ENCODE data around the gene ZNF433.
"Not testable (repeated sequence)": the region's sequence is repeated elsewhere in the genome, so short reads cannot be mapped to it uniquely, and the experiment has no call there.

ZNF433 gene

GRCh38 chr19:12035220-12036172 is at the start of gene ZNF433:
ZNF433 (minus strand) TSS chr19:12035679; CDS start chr19:12035539, 140 bp downstream.
- DNase-seq: no peak

GRCh38 chr19:12083336-12083735 is 47.9 kb upstream of the ZNF433 start:
- DNase-seq: not testable (repeated sequence)

GRCh38 chr19:12077375-12077774 is 41.9 kb upstream of the ZNF433 start:
- DNase-seq: no peak

GRCh38 chr19:12076331-12076730 is 40.9 kb upstream of the ZNF433 start:
- DNase-seq: not testable (repeated sequence)

- DNase-seq: no peak
These were observed 40.2 kb upstream of the ZNF433 start for GRCh38 chr19:12075538-12076139.

GRCh38 chr19:12064590-12065538 is 29.4 kb upstream of the ZNF433 start, which contains the start of gene ZNF844:
ZNF844 (plus strand) TSS chr19:12064731; CDS start chr19:12064874, 143 bp downstream.
- DNase-seq: peak; percentile 76

- DNase-seq: no peak
These were observed 20.3 kb upstream of the ZNF433 start for GRCh38 chr19:12055784-12056183.

- peak; percentile 60 for DNase-seq
These were observed 17.2 kb upstream of the ZNF433 start, which contains the start of gene ZNF878 for GRCh38 chr19:12052497-12053169. ZNF878 (minus strand) TSS chr19:12052961; CDS start chr19:12052801, 160 bp downstream.

- DNase-seq: no peak
These were observed 16.6 kb upstream of the ZNF433 start for GRCh38 chr19:12052091-12052496.

GRCh38 chr19:12047868-12048267 is 12.4 kb upstream of the ZNF433 start:
- DNase-seq: no peak

GRCh38 chr19:12043752-12044422 is 8.4 kb upstream of the ZNF433 start:
- no peak for DNase-seq

GRCh38 chr19:12042893-12043292 is 7.4 kb upstream of the ZNF433 start:
- no peak for DNase-seq

GRCh38 chr19:12034620-12035019 is 859 bp downstream of the ZNF433 start:
- no peak for DNase-seq

- DNase-seq: no peak
These were observed 1.3 kb downstream of the ZNF433 start for GRCh38 chr19:12034198-12034597.

GRCh38 chr19:12015753-12016116 is 19.7 kb downstream of the ZNF433 start:
- no peak for DNase-seq

- DNase-seq: no peak
These were observed 20.3 kb downstream of the ZNF433 start for GRCh38 chr19:12015015-12015752.

- no peak for DNase-seq
These were observed 35.1 kb downstream of the ZNF433 start for GRCh38 chr19:12000152-12000981.

GRCh38 chr19:11995174-11995573 is 40.3 kb downstream of the ZNF433 start:
- DNase-seq: no peak

- not testable (repeated sequence) for DNase-seq
These were observed 43.6 kb downstream of the ZNF433 start for GRCh38 chr19:11991921-11992320.

GRCh38 chr19:11989112-11989456 is 46.4 kb downstream of the ZNF433 start:
- DNase-seq: no peak

Measured in RPMI8226 (cell line).